Measurements from ENCODE around the gene CROCC2. TPM values are rescaled to one million over a fixed set of nuclear protein-coding genes. Genes with fewer than 3 reads are reported as not detected.

The CROCC2 gene
- total RNA-seq, 4 donors from 2014 or later: 0.79 to 2.6 (median 1.8) TPM; not detected in 1

DNA sequence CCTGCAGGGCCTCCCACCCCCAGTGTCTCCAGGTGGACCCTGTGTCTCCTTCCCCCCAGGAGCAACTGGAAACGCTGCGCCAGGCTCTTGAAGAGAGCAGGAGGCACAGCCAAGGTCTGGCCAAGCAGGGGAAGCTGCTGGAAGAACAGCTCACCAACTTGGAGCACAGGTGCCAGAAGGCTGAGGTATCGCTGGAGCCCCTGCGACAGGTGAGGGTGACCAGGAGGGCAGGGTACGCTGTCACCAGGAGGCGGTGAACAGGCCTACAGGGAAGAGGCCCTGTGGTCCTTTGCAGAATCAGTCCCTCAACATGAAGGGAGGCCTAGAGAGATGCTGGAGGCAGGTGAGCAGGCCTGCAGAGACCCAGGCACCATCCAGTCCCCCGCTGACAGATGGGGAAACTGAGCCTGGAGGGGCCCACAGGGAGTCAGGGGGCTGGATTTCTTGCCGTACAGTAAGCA, 76.7 kb downstream of the CROCC2 start:
- H3K9me3 ChIP-seq: no peaks in the 10 kb centered on the region
- H3K27me3 ChIP-seq: no peaks in the 10 kb centered on the region
- DNase-seq: peak in 1 of 2 donors; percentile 11
- TF ChIP-seq POLR2A (IDR thresholded peaks at IDR 0.05): no peak
- TF ChIP-seq, protein P1, sequence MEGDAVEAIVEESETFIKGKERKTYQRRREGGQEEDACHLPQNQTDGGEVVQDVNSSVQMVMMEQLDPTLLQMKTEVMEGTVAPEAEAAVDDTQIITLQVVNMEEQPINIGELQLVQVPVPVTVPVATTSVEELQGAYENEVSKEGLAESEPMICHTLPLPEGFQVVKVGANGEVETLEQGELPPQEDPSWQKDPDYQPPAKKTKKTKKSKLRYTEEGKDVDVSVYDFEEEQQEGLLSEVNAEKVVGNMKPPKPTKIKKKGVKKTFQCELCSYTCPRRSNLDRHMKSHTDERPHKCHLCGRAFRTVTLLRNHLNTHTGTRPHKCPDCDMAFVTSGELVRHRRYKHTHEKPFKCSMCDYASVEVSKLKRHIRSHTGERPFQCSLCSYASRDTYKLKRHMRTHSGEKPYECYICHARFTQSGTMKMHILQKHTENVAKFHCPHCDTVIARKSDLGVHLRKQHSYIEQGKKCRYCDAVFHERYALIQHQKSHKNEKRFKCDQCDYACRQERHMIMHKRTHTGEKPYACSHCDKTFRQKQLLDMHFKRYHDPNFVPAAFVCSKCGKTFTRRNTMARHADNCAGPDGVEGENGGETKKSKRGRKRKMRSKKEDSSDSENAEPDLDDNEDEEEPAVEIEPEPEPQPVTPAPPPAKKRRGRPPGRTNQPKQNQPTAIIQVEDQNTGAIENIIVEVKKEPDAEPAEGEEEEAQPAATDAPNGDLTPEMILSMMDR (IDR thresholded peaks at IDR 0.05): no peak
- H3K36me3 ChIP-seq: no peaks in the 10 kb centered on the region
- no peaks in the 10 kb centered on the region for H3K4me1 ChIP-seq
- no peak overlapping the region for H3K27ac ChIP-seq
- intact Hi-C loops (cut with DNase I; ENCODE audit: low total_unique reads): no loop called here
- H3K4me3 ChIP-seq: no peak overlapping the region

- TF ChIP-seq, protein P1 (IDR thresholded peaks at IDR 0.05): peak; percentile 19 to 65 (median 56)
- TF ChIP-seq POLR2A (IDR thresholded peaks at IDR 0.05): no peak
- DNase-seq: peak; percentile 20 to 25
- H3K36me3 ChIP-seq: no peaks in the 10 kb centered on the region
- intact Hi-C loops (cut with DNase I; ENCODE audit: low total_unique reads): no loop called here
- H3K4me3 ChIP-seq: no peak overlapping the region
- no peaks in the 10 kb centered on the region for H3K4me1 ChIP-seq
- H3K27me3 ChIP-seq: no peaks in the 10 kb centered on the region
- no peaks in the 10 kb centered on the region for H3K9me3 ChIP-seq
- H3K27ac ChIP-seq: no peak overlapping the region
These were observed 77.3 kb downstream of the CROCC2 start for GRCh38 chr2:240983361-240983995.

DNA sequence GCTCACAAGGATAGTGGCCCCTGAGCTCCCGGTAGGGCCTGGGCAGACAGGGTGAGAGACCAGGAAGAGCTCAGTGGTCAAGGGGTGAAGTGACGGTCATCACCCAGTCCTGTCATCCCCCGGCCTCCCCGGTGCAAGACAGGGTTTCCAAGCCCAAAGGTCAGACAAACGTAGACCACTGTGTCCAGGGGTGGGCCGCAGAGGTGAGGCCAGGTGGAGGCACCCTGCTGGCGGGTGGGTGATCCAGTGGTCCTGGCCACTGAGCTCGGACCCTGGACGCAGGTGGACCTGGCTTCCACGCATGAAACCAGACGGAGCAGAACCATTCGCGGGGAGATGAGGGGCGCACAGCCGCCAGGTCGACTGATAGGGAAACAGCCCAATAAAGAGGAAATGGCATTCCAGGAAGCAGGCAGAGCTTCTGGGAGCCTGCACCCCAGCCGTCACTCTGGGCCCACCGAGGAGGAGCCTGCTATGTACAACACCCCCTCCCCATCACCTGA, 77.9 kb downstream of the CROCC2 start:
- DNase-seq: peak in 1 of 2 donors; percentile 14
- Histone ChIP-seq H3K4me1 (no peaks in the 10 kb centered on the region), H3K27me3 (no peaks in the 10 kb centered on the region), H3K4me3 (no peak overlapping the region), H3K36me3 (no peaks in the 10 kb centered on the region), H3K9me3 (no peaks in the 10 kb centered on the region), H3K27ac (no peak overlapping the region)
- TF ChIP-seq POLR2A (IDR thresholded peaks at IDR 0.05): no peak
- TF ChIP-seq, protein P1 (IDR thresholded peaks at IDR 0.05): no peak
- intact Hi-C loops (cut with DNase I; ENCODE audit: low total_unique reads): no loop called here

DNA sequence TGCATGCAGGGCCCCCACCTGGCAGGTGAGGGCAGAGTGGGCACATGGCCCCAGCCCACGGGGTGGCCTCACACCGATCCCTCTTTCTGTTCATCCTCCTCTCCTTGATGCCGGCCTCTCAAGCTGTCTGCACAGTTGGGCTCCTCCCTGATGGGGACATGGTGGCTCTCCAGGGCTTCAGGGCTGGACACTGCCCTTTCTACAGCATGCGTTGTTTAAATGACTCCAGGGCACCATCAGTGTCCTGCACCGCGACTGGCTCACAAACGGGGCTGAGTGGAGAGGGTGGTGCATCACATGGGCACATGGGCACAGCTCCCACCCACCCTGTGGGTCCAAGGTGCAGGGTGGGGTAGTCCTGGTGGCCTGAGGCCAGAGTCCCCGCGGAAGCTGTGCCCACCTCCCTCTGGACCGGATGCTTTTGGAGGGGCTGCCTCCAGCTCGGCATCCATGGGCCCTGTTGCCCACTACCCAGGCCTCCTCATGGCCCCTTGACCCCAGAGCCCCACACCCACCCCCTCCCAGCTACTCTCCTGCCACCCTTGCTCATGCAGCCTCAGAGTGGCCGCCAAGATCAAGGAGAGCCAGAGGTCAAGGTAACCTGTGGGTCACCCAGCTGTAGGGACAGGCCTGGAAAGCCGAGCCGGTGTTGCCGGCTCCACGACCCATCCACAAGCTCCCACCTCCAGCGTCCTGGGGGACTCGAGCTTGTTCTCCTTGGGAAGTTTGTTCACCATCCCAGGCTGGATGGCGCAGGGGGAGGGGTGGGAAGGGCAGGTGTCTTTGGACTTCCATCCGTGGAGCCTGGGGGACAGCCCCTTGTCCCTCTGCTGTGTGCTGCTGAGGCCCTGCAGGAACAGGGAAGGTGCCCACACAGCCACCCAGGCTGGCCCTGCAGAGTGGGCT, 80.0 kb downstream of the CROCC2 start:
- no peaks in the 10 kb centered on the region for H3K27me3 ChIP-seq
- peaks cover 0 to 2% of the 10 kb centered on the region in 2 donors for H3K4me1 ChIP-seq
- H3K9me3 ChIP-seq: no peaks in the 10 kb centered on the region
- intact Hi-C loops (cut with DNase I; ENCODE audit: low total_unique reads): no loop called here
- peak overlapping the region in 1 of 2 donors; percentile 53 for H3K27ac ChIP-seq
- H3K4me3 ChIP-seq: no peak overlapping the region
- no peaks in the 10 kb centered on the region for H3K36me3 ChIP-seq
- peak in 1 of 2 donors; percentile 20 for DNase-seq
- TF ChIP-seq, protein P1 (IDR thresholded peaks at IDR 0.05): no peak
- no peak for TF ChIP-seq POLR2A (IDR thresholded peaks at IDR 0.05)
